ENCODE results near the gene ITFG1. TPM values are rescaled to one million over a fixed set of nuclear protein-coding genes. Genes with fewer than 3 reads are reported as not detected.

ITFG1 gene
- total RNA-seq, 1 donor from 2014 or later = 41.3 TPM

GRCh38 chr16:47143677-47144558 lies 316.9 kb downstream of the ITFG1 start, which contains the start of gene NETO2:
Gene NETO2 (minus strand): TSS chr16:47143945. CDS start chr16:47143612, 333 bp downstream.
- peak within 1 kb of the TSS; percentile 90 for H3K4me3 Mint-ChIP-seq (ENCODE audit: low read depth)
- no peaks in the 10 kb centered on the region for H3K36me3 Mint-ChIP-seq (ENCODE audit: insufficient read depth)
- H3K27ac Mint-ChIP-seq = peak within 1 kb of the TSS; percentile 93
- peak; percentile 76 for TF ChIP-seq CTCF (IDR thresholded peaks at IDR 0.05; ENCODE audit: unreplicated experiment)
- H3K27me3 Mint-ChIP-seq = peaks cover 19% of the 10 kb centered on the region
- H3K4me1 Mint-ChIP-seq (ENCODE audit: low read depth) = peaks cover 19% of the 10 kb centered on the region
- H3K9me3 Mint-ChIP-seq (ENCODE audit: low read depth) = no peaks in the 10 kb centered on the region
- DNase-seq (ENCODE audit: low spot score, unreplicated experiment) = peak; percentile 60

GRCh38 chr16:47142821-47143676 lies 317.8 kb downstream of the ITFG1 start:
- peak; percentile 94 for TF ChIP-seq CTCF (IDR thresholded peaks at IDR 0.05; ENCODE audit: unreplicated experiment)
- Mint-ChIP-seq H3K4me1 (ENCODE audit: low read depth) (peaks cover 25% of the 10 kb centered on the region), H3K27ac (peak overlapping the region; percentile 94), H3K4me3 (ENCODE audit: low read depth) (peak overlapping the region; percentile 90), H3K9me3 (ENCODE audit: low read depth) (no peaks in the 10 kb centered on the region), H3K36me3 (ENCODE audit: insufficient read depth) (no peaks in the 10 kb centered on the region), H3K27me3 (peaks cover 19% of the 10 kb centered on the region)
- DNase-seq (ENCODE audit: low spot score, unreplicated experiment) = peak; percentile 74

- TF ChIP-seq CTCF (IDR thresholded peaks at IDR 0.05; ENCODE audit: unreplicated experiment) = no peak
- H3K27ac Mint-ChIP-seq = peak overlapping the region; percentile 94
- H3K4me3 Mint-ChIP-seq (ENCODE audit: low read depth) = peak overlapping the region; percentile 90
- H3K36me3 Mint-ChIP-seq (ENCODE audit: insufficient read depth) = no peaks in the 10 kb centered on the region
- peaks cover 19% of the 10 kb centered on the region for H3K27me3 Mint-ChIP-seq
- no peak for DNase-seq (ENCODE audit: low spot score, unreplicated experiment)
- H3K4me1 Mint-ChIP-seq (ENCODE audit: low read depth) = peaks cover 27% of the 10 kb centered on the region
- H3K9me3 Mint-ChIP-seq (ENCODE audit: low read depth) = no peaks in the 10 kb centered on the region
Measured at GRCh38 chr16:47142486-47142820, 318.4 kb downstream of the ITFG1 start.

DNA sequence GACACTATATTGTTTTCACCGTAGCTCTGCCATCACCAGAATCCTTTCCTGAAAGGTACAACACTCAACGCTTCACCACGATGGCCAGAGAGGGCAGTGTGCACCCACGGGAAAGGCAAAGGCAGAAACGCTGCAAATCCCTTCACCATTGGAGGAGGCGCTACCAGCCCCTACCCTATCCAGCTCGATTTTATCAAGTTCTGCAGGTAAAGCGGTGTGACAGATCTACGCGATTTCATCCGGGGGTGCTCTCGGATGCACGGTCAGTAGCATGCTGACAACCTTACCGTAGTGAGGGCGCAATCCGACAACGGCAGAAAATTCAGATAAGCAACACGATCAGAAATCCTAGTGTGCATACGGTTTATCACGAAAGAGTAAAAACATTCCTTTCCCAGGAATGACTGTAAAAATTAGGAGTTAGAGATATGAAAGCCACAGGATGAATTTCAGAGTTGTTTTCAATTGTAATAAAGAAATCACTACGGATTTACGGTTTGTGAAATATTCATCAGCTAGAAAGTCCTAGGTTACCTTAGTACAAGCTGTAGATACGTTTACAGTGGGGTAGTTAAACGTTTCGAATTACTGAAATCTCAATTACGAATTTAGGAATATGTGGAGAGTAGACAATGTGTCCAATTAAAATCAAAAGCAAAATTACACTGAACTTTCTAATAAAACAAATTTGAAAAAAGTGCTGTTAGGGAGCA lies 318.9 kb downstream of the ITFG1 start:
- peak; percentile 81 for DNase-seq (ENCODE audit: low spot score, unreplicated experiment)
- Mint-ChIP-seq H3K4me1 (ENCODE audit: low read depth) (peaks cover 27% of the 10 kb centered on the region), H3K4me3 (ENCODE audit: low read depth) (peak overlapping the region; percentile 90), H3K36me3 (ENCODE audit: insufficient read depth) (no peaks in the 10 kb centered on the region), H3K27ac (peak overlapping the region; percentile 94), H3K9me3 (ENCODE audit: low read depth) (no peaks in the 10 kb centered on the region), H3K27me3 (peaks cover 19% of the 10 kb centered on the region)
- peak; percentile 94 for TF ChIP-seq CTCF (IDR thresholded peaks at IDR 0.05; ENCODE audit: unreplicated experiment)

DNA sequence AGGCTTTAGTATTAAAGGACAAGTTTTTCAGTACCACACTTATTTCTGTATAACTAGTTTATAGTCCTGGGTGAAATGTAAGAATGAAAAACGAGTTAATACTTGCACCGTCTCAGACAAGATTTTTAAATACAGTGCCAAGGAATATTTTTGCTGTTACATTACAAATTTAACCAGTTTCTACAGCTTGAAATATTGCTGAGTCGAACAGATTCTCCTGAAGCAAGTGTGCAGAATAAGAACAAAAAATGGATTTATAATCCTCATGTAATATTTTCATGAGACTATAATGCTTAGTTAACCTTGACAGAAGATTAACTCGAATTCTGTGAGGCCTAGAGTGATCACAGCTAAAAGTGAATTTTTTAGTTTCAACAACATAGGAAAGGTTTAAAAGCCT lies 320.2 kb downstream of the ITFG1 start:
- Mint-ChIP-seq H3K27ac (no peak overlapping the region), H3K4me3 (ENCODE audit: low read depth) (no peak overlapping the region), H3K9me3 (ENCODE audit: low read depth) (no peaks in the 10 kb centered on the region), H3K4me1 (ENCODE audit: low read depth) (peaks cover 27% of the 10 kb centered on the region), H3K36me3 (ENCODE audit: insufficient read depth) (no peaks in the 10 kb centered on the region), H3K27me3 (peaks cover 12% of the 10 kb centered on the region)
- no peak for TF ChIP-seq CTCF (IDR thresholded peaks at IDR 0.05; ENCODE audit: unreplicated experiment)
- no peak for DNase-seq (ENCODE audit: low spot score, unreplicated experiment)
